HG02571 (cell line): ENCODE results near the gene KY.

Experiments
- ATAC-seq: cut with Tn5 transposase; IDR thresholded peaks from one replicate; pipeline ENCODE4 v1.9.1; 2021; ENCODE audit warnings: mild to moderate bottlenecking, moderate library complexity; ENCODE audit not compliant: unreplicated experiment

Gene KY

DNA sequence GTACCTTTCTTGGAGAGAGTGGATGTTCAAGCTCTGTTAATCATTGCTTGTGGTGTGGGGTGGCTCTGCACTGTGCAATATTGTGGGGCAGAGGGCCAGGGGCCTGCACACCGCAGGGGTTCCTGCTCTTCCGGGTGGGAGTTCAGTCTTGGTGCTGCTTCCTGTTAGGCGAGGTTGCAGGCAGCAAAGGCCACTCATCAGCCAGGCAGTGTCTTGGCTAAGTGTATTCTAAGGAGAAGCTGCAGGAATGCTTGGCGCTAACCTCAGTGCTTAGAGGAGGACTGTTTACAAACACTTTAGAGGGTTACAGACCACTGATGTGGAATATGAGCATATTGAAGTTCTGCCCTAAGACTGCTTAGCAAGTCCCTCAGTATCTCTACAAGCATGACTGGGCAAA is 83.2 kb downstream of the KY start:
- ATAC-seq = no peak

DNA sequence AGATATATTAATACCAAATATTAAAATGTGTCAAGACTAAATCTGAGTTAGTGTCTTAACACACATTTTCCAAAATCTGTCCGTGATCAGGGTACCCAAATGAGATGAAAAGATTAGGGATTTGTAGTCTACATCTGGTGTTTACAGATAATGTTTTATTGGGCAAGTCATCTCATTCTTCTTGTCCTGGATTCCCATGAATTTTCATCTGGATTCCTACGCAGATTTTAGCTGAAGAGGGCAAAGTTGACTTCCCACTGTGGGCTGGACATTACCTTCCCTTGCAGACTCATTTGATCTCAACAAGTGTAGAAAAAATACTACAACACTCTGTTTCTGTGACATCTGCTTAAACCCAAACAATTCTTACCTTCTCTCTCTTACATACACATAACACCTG is 85.8 kb downstream of the KY start:
- ATAC-seq = no peak

GRCh38 chr3:134563601-134564000 is 87.2 kb downstream of the KY start:
- ATAC-seq = no peak

DNA sequence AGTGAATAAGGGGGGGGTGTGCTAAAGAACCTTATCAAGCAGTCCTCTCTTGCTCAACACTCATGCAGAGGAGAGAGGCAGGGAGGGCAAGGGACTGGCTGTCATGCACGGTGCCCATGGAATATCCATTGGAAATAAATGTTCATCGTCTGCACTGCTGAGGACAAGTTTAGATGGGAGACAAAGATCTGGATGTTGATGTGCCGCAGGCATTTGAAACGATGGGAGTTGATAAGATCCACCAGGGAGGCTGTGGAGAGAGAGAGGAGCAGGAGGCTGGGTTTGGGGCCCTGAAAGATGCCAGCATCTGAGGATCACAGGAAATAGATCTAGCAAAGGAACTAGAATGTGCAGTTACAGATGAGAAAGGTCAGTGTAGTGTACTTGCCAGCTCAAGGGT is 88.8 kb downstream of the KY start:
- no peak for ATAC-seq

DNA sequence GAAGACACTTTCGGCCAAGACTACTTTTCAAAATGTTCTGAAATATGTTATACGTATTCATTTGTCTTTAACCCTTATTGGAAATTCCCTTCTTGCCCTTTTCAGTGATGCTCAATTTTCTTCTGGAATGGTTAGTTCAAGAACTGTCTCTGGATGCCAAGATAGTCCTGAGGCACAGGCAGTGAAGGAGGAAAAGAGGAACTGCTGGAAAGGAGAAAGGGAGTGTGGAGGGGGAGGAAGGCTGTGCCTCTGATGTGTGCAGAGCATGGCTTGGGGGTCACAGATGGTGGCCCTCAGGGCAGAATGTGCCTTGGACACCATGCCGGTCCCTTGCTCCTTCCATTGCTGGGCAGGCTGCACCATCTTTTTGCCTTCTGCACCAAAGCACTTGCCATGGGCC is 91.2 kb downstream of the KY start:
- no peak for ATAC-seq
